ENCODE measurements around the gene CACNA2D3.

The CACNA2D3 gene

GRCh38 chr3:54528668-54529067 is 406.3 kb downstream of the CACNA2D3 start:
- H3K27me3 ChIP-seq (ENCODE audit: control insufficient read depth, insufficient read depth, low read length) = no peaks in the 10 kb centered on the region
- H3K4me3 ChIP-seq (ENCODE audit: low read depth, low read length) = no peak overlapping the region
- no peak overlapping the region for H3K9ac ChIP-seq
- no peaks in the 10 kb centered on the region for H3K79me2 ChIP-seq
- no peak overlapping the region for H3K4me2 ChIP-seq (ENCODE audit: low read length)
- H3K27ac ChIP-seq = no peak overlapping the region
- no peaks in the 10 kb centered on the region for H3K36me3 ChIP-seq (ENCODE audit: control insufficient read depth, insufficient read depth, low read length)
- no peaks in the 10 kb centered on the region for H3K4me1 ChIP-seq
- no peaks in the 10 kb centered on the region for H3K9me3 ChIP-seq (ENCODE audit: control insufficient read depth, low read length)
- no peak overlapping the region for H2AFZ ChIP-seq
- no peak for TF ChIP-seq CTCF (IDR thresholded peaks at IDR 0.05)

GRCh38 chr3:54530091-54530490 is 407.7 kb downstream of the CACNA2D3 start:
- Histone ChIP-seq H3K4me1 (no peaks in the 10 kb centered on the region), H3K79me2 (no peaks in the 10 kb centered on the region), H2AFZ (no peak overlapping the region), H3K4me2 (ENCODE audit: low read length) (no peak overlapping the region), H3K27me3 (ENCODE audit: control insufficient read depth, insufficient read depth, low read length) (no peaks in the 10 kb centered on the region), H3K9me3 (ENCODE audit: control insufficient read depth, low read length) (no peaks in the 10 kb centered on the region), H3K9ac (no peak overlapping the region), H3K27ac (no peak overlapping the region), H3K36me3 (ENCODE audit: control insufficient read depth, insufficient read depth, low read length) (no peaks in the 10 kb centered on the region), H3K4me3 (ENCODE audit: low read depth, low read length) (no peak overlapping the region)
- no peak for TF ChIP-seq CTCF (IDR thresholded peaks at IDR 0.05)

GRCh38 chr3:54530944-54531343 is 408.6 kb downstream of the CACNA2D3 start:
- Histone ChIP-seq H3K36me3 (ENCODE audit: control insufficient read depth, insufficient read depth, low read length) (no peaks in the 10 kb centered on the region), H3K27me3 (ENCODE audit: control insufficient read depth, insufficient read depth, low read length) (no peaks in the 10 kb centered on the region), H3K4me1 (no peaks in the 10 kb centered on the region), H3K79me2 (no peaks in the 10 kb centered on the region), H3K27ac (no peak overlapping the region), H3K4me2 (ENCODE audit: low read length) (no peak overlapping the region), H3K9me3 (ENCODE audit: control insufficient read depth, low read length) (no peaks in the 10 kb centered on the region), H2AFZ (no peak overlapping the region), H3K4me3 (ENCODE audit: low read depth, low read length) (no peak overlapping the region), H3K9ac (no peak overlapping the region)
- TF ChIP-seq CTCF (IDR thresholded peaks at IDR 0.05) = no peak

GRCh38 chr3:54531741-54532140 is 409.4 kb downstream of the CACNA2D3 start:
- Histone ChIP-seq H3K27me3 (ENCODE audit: control insufficient read depth, insufficient read depth, low read length) (no peaks in the 10 kb centered on the region), H3K27ac (no peak overlapping the region), H3K4me2 (ENCODE audit: low read length) (no peak overlapping the region), H3K4me3 (ENCODE audit: low read depth, low read length) (no peak overlapping the region), H3K9ac (no peak overlapping the region), H3K79me2 (no peaks in the 10 kb centered on the region), H3K36me3 (ENCODE audit: control insufficient read depth, insufficient read depth, low read length) (no peaks in the 10 kb centered on the region), H3K4me1 (no peaks in the 10 kb centered on the region), H3K9me3 (ENCODE audit: control insufficient read depth, low read length) (no peaks in the 10 kb centered on the region), H2AFZ (no peak overlapping the region)
- no peak for TF ChIP-seq CTCF (IDR thresholded peaks at IDR 0.05)

- Histone ChIP-seq H3K36me3 (ENCODE audit: control insufficient read depth, insufficient read depth, low read length) (no peaks in the 10 kb centered on the region), H3K27me3 (ENCODE audit: control insufficient read depth, insufficient read depth, low read length) (no peaks in the 10 kb centered on the region), H3K9ac (no peak overlapping the region), H3K79me2 (no peaks in the 10 kb centered on the region), H2AFZ (no peak overlapping the region), H3K4me3 (ENCODE audit: low read depth, low read length) (no peak overlapping the region), H3K4me2 (ENCODE audit: low read length) (no peak overlapping the region), H3K9me3 (ENCODE audit: control insufficient read depth, low read length) (no peaks in the 10 kb centered on the region), H3K27ac (no peak overlapping the region), H3K4me1 (no peaks in the 10 kb centered on the region)
- no peak for TF ChIP-seq CTCF (IDR thresholded peaks at IDR 0.05)
These were observed 411.5 kb downstream of the CACNA2D3 start for GRCh38 chr3:54533856-54534255.

Data from parathyroid adenoma (tissue), 2 donors.